Measurements from ENCODE around the gene DDAH2.

Gene DDAH2

GRCh38 chr6:31723980-31724691 lies 5.0 kb downstream of the DDAH2 start:
- no peak overlapping the region for H3K27ac ChIP-seq (ENCODE audit: insufficient read depth, low read length, poor library complexity, severe bottlenecking)
- no peaks in the 10 kb centered on the region for H3K27me3 ChIP-seq (replicated peaks; ENCODE audit: control insufficient read depth, insufficient read depth, low read length, poor library complexity, severe bottlenecking)
- no peak overlapping the region for H3K4me3 ChIP-seq (ENCODE audit: insufficient read depth, low read depth, low read length, poor library complexity, severe bottlenecking)
- no peaks in the 10 kb centered on the region for H3K36me3 ChIP-seq (ENCODE audit: control insufficient read depth, insufficient read depth, low read length)
- H3K9me3 ChIP-seq (ENCODE audit: control insufficient read depth, low read length), result no peaks in the 10 kb centered on the region
- DNase-seq, result no peak
- H3K4me1 ChIP-seq (ENCODE audit: control insufficient read depth, insufficient read depth, low read length, poor library complexity, severe bottlenecking), result peaks cover 8% of the 10 kb centered on the region

DNA sequence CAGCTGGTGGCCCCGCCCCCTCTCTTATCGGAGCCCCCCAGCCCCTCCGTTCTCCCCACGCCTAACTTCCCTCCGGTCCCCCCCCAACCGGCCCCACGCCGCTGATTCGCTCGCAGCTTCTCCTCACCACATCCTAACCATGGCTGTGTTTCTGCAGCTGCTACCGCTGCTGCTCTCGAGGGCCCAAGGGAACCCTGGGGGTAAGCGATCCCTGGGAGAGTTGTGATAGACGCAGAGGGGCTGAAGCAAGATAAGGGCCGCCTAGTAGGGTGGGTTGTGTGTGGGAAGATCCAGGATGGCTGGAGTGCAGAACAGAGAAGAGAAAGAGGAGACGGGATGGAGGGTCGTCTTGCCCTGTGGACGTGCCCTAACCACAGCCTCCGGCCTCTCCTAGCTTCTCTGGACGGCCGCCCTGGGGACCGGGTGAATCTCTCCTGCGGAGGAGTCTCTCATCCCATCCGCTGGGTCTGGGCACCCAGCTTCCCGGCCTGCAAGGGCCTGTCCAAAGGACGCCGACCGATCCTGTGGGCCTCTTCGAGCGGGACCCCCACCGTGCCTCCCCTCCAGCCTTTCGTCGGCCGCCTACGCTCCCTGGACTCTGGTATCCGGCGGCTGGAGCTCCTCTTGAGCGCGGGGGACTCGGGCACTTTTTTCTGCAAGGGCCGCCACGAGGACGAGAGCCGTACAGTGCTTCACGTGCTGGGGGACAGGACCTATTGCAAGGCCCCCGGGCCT lies 5.7 kb downstream of the DDAH2 start, which contains the start of gene MPIG6B:
Gene MPIG6B, plus strand, starts transcription at position 129 of the 735 bp plus-strand sequence. Its CDS starts 11 bp downstream, at position 140.
- DNase-seq, result no peak
- Histone ChIP-seq H3K9me3 (ENCODE audit: control insufficient read depth, low read length) (no peaks in the 10 kb centered on the region), H3K36me3 (ENCODE audit: control insufficient read depth, insufficient read depth, low read length) (no peaks in the 10 kb centered on the region), H3K27me3 (replicated peaks; ENCODE audit: control insufficient read depth, insufficient read depth, low read length, poor library complexity, severe bottlenecking) (no peaks in the 10 kb centered on the region), H3K4me1 (ENCODE audit: control insufficient read depth, insufficient read depth, low read length, poor library complexity, severe bottlenecking) (peaks cover under 1% of the 10 kb centered on the region), H3K4me3 (ENCODE audit: insufficient read depth, low read depth, low read length, poor library complexity, severe bottlenecking) (no peak within 1 kb of the TSS), H3K27ac (ENCODE audit: insufficient read depth, low read length, poor library complexity, severe bottlenecking) (no peak within 1 kb of the TSS)

DNA sequence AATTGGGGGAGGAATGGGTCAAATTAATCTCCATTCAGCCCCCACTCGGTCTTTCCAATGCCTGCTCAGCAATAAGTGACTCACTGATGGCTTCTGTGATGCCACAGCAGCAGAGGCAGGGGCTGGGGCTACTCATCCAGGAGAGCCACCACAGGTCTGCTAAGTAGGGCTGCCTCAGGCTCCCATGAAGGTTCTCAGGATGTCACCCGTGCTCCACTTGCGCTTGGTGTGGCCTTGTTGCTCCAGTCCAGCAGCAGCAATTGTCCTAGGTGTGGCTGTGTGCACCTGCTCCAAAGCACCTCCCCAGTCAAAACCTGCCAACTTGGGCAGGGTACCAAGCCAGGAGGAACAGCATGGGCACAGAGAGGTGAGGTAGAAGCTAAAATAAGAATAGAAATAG lies 6.9 kb downstream of the DDAH2 start:
- Histone ChIP-seq H3K4me3 (ENCODE audit: insufficient read depth, low read depth, low read length, poor library complexity, severe bottlenecking) (no peak overlapping the region), H3K4me1 (ENCODE audit: control insufficient read depth, insufficient read depth, low read length, poor library complexity, severe bottlenecking) (no peaks in the 10 kb centered on the region), H3K9me3 (ENCODE audit: control insufficient read depth, low read length) (no peaks in the 10 kb centered on the region), H3K27ac (ENCODE audit: insufficient read depth, low read length, poor library complexity, severe bottlenecking) (no peak overlapping the region), H3K27me3 (replicated peaks; ENCODE audit: control insufficient read depth, insufficient read depth, low read length, poor library complexity, severe bottlenecking) (no peaks in the 10 kb centered on the region), H3K36me3 (ENCODE audit: control insufficient read depth, insufficient read depth, low read length) (no peaks in the 10 kb centered on the region)
- DNase-seq, result no peak

GRCh38 chr6:31721351-31722020 lies 7.6 kb downstream of the DDAH2 start, which contains the start of gene LY6G6C:
LY6G6C (minus strand) TSS chr6:31721746; CDS start chr6:31721679, 67 bp downstream.
- Histone ChIP-seq H3K9me3 (ENCODE audit: control insufficient read depth, low read length) (no peaks in the 10 kb centered on the region), H3K4me3 (ENCODE audit: insufficient read depth, low read depth, low read length, poor library complexity, severe bottlenecking) (no peak within 1 kb of the TSS), H3K27ac (ENCODE audit: insufficient read depth, low read length, poor library complexity, severe bottlenecking) (no peak within 1 kb of the TSS), H3K36me3 (ENCODE audit: control insufficient read depth, insufficient read depth, low read length) (no peaks in the 10 kb centered on the region), H3K4me1 (ENCODE audit: control insufficient read depth, insufficient read depth, low read length, poor library complexity, severe bottlenecking) (no peaks in the 10 kb centered on the region), H3K27me3 (replicated peaks; ENCODE audit: control insufficient read depth, insufficient read depth, low read length, poor library complexity, severe bottlenecking) (no peaks in the 10 kb centered on the region)
- no peak for DNase-seq

DNA sequence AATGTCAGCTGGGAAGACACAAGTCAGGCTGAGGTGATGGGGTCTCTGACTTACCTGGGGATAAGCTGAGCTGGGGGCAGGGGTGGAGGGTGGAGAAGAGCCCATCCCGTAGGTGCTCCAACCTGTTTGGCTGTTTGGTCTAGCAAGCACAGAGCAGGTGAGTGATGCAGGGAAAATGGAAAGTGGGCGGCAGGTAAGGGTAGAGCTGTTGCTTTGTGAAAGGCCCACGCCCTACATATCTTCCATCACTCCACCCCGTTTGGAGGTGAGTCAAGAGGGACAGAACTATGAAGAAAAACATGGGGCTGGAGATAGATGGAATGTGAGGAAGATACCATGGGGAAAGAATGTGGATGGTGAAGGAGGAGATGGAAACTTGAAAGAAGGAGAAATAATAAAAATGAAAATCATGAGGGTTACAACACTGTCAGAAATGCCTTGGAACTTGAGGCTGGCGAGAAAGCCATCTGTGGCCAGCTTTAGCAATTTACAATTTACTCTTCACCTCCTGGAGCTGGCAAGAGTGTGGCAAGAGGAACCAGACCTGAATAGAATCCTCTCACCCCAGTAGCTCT lies 8.8 kb downstream of the DDAH2 start:
- no peak for DNase-seq
- Histone ChIP-seq H3K27me3 (replicated peaks; ENCODE audit: control insufficient read depth, insufficient read depth, low read length, poor library complexity, severe bottlenecking) (no peaks in the 10 kb centered on the region), H3K4me1 (ENCODE audit: control insufficient read depth, insufficient read depth, low read length, poor library complexity, severe bottlenecking) (no peaks in the 10 kb centered on the region), H3K4me3 (ENCODE audit: insufficient read depth, low read depth, low read length, poor library complexity, severe bottlenecking) (no peak overlapping the region), H3K9me3 (ENCODE audit: control insufficient read depth, low read length) (no peaks in the 10 kb centered on the region), H3K36me3 (ENCODE audit: control insufficient read depth, insufficient read depth, low read length) (no peaks in the 10 kb centered on the region), H3K27ac (ENCODE audit: insufficient read depth, low read length, poor library complexity, severe bottlenecking) (no peak overlapping the region)

DNA sequence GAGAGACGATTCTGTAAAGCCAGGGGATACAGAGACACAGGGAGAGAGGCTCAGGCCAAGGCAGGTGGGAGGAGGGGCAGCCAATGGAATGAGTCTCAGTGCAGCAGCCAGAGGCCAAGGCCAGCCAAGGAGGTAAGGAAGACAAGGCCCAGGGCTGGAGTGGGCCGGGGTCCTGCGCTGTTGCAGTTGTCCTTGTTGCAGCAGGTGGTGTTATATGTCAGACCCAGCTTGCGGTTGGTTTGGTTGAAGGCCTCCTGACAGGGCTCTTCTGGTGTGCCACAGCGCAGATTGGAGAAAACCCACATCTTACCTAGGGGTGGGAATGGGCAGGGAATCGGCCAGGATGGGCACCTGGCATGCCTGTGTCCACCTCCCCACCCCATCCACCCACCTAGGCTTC lies 10.1 kb downstream of the DDAH2 start:
- no peak for DNase-seq
- H3K27ac ChIP-seq (ENCODE audit: insufficient read depth, low read length, poor library complexity, severe bottlenecking), result no peak overlapping the region
- no peak overlapping the region for H3K4me3 ChIP-seq (ENCODE audit: insufficient read depth, low read depth, low read length, poor library complexity, severe bottlenecking)
- H3K9me3 ChIP-seq (ENCODE audit: control insufficient read depth, low read length), result no peaks in the 10 kb centered on the region
- no peaks in the 10 kb centered on the region for H3K27me3 ChIP-seq (replicated peaks; ENCODE audit: control insufficient read depth, insufficient read depth, low read length, poor library complexity, severe bottlenecking)
- H3K4me1 ChIP-seq (ENCODE audit: control insufficient read depth, insufficient read depth, low read length, poor library complexity, severe bottlenecking), result no peaks in the 10 kb centered on the region
- no peaks in the 10 kb centered on the region for H3K36me3 ChIP-seq (ENCODE audit: control insufficient read depth, insufficient read depth, low read length)

DNA sequence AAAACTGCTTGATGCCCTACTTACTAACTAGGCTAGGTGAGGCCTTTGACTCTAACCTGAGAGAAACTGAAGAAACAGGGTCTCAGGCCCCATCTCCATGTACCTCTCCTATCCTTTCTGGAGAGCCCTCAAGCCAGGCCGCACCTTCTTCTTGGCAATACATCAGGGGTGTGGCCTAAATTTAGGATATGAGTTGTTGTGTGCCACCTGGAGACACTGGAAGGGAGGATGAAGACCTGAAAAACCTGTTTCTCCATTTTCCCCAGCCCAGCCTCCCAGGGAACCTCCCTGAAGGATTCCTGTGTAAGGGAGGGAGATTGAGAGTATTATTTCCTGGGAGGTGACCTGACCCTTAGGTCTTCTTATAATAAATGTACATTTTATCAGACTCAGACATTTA lies 10.8 kb downstream of the DDAH2 start:
- H3K36me3 ChIP-seq (ENCODE audit: control insufficient read depth, insufficient read depth, low read length), result no peaks in the 10 kb centered on the region
- H3K27ac ChIP-seq (ENCODE audit: insufficient read depth, low read length, poor library complexity, severe bottlenecking), result no peak overlapping the region
- H3K9me3 ChIP-seq (ENCODE audit: control insufficient read depth, low read length), result no peaks in the 10 kb centered on the region
- no peak for DNase-seq
- H3K4me1 ChIP-seq (ENCODE audit: control insufficient read depth, insufficient read depth, low read length, poor library complexity, severe bottlenecking), result no peaks in the 10 kb centered on the region
- no peaks in the 10 kb centered on the region for H3K27me3 ChIP-seq (replicated peaks; ENCODE audit: control insufficient read depth, insufficient read depth, low read length, poor library complexity, severe bottlenecking)
- H3K4me3 ChIP-seq (ENCODE audit: insufficient read depth, low read depth, low read length, poor library complexity, severe bottlenecking), result no peak overlapping the region

- Histone ChIP-seq H3K36me3 (ENCODE audit: control insufficient read depth, insufficient read depth, low read length) (no peaks in the 10 kb centered on the region), H3K27ac (ENCODE audit: insufficient read depth, low read length, poor library complexity, severe bottlenecking) (no peak overlapping the region), H3K27me3 (replicated peaks; ENCODE audit: control insufficient read depth, insufficient read depth, low read length, poor library complexity, severe bottlenecking) (no peaks in the 10 kb centered on the region), H3K9me3 (ENCODE audit: control insufficient read depth, low read length) (no peaks in the 10 kb centered on the region), H3K4me3 (ENCODE audit: insufficient read depth, low read depth, low read length, poor library complexity, severe bottlenecking) (no peak overlapping the region), H3K4me1 (ENCODE audit: control insufficient read depth, insufficient read depth, low read length, poor library complexity, severe bottlenecking) (no peaks in the 10 kb centered on the region)
- no peak for DNase-seq
Observed at GRCh38 chr6:31717499-31718222, 11.4 kb downstream of the DDAH2 start.

GRCh38 chr6:31715022-31715958 lies 13.8 kb downstream of the DDAH2 start, which contains the start of gene LY6G6D:
LY6G6D (plus strand) TSS chr6:31715348; CDS start chr6:31715356, 8 bp downstream.
- H3K27me3 ChIP-seq (replicated peaks; ENCODE audit: control insufficient read depth, insufficient read depth, low read length, poor library complexity, severe bottlenecking), result no peaks in the 10 kb centered on the region
- H3K4me3 ChIP-seq (ENCODE audit: insufficient read depth, low read depth, low read length, poor library complexity, severe bottlenecking), result no peak within 1 kb of the TSS
- H3K4me1 ChIP-seq (ENCODE audit: control insufficient read depth, insufficient read depth, low read length, poor library complexity, severe bottlenecking), result peaks cover 3% of the 10 kb centered on the region
- no peaks in the 10 kb centered on the region for H3K36me3 ChIP-seq (ENCODE audit: control insufficient read depth, insufficient read depth, low read length)
- no peak for DNase-seq
- H3K9me3 ChIP-seq (ENCODE audit: control insufficient read depth, low read length), result no peaks in the 10 kb centered on the region
- no peak within 1 kb of the TSS for H3K27ac ChIP-seq (ENCODE audit: insufficient read depth, low read length, poor library complexity, severe bottlenecking)
